ENCODE results near the gene CCDC86.

CCDC86 gene

DNA sequence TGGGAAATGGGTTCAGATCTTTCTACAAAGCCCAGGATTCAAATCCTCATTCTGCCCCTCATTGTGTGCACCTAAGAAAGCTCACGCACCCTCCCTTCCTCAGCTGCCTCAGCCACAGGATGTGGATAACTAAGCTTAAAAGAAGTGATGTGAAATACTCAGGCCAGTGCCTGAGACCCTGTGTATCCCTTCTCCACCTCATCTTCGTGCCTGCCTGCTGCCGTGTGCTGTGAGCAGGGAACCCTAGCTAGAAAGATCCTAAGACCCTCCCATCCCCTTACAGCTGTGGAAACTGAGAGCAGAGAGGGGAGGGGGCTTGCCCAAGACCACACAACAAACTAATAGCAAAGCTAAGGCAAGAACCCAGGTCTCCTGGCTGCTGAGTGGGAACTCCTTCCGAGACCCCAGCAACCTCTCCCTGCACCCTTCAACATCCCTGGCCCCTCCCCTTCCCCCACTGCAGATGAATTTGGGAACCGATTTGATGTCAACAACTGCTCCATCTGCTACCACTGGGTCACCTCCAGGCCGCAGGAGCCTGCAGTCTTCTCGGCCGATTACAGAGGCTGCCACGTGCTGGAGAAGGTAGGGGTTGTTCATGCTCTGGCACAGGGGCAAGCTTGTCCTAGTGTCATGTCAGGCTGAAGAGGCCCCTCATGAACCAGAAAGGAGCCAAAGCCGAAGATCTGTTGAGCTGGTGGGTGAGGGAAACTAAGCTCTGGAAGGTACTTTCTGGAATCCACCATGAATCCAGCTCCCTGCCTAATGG lies 27.0 kb downstream of the CCDC86 start:
- DNase-seq (ENCODE audit: low spot score) = no peak

DNA sequence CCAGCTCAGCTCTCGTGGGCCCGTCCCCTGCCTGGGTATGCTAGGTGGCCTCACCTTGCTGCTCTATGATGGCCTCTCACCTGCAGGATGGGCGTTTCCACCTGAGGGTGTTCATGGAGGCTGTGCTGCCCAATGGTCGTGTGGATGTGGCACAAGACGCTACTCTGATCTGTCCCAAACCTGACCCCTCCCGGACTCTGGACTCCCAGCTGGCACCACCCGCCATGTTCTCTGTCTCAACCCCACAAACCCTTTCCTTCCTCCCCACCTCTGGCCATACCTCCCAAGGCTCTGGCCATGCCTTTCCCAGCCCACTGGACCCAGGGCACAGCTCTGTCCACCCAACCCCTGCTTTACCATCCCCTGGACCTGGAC lies 27.5 kb downstream of the CCDC86 start:
- DNase-seq (ENCODE audit: low spot score) = no peak

DNA sequence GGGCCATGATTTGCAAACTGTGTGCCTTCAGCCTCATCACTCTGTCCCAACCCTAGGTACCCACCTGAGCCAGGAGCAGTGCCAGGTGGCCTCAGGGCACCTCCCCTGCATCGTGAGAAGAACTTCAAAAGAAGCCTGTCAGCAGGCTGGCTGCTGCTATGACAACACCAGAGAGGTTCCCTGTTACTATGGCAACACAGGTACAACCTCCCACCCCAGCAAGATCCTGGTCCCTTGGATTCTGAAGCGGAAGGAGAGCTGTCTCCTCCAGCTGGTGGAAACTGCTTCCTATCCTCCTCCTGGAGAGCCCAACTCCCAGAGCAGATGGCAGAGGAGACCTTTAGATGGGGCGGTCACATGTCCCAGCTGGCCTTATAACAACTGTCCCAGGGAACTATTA lies 28.4 kb downstream of the CCDC86 start:
- DNase-seq (ENCODE audit: low spot score) = no peak

DNA sequence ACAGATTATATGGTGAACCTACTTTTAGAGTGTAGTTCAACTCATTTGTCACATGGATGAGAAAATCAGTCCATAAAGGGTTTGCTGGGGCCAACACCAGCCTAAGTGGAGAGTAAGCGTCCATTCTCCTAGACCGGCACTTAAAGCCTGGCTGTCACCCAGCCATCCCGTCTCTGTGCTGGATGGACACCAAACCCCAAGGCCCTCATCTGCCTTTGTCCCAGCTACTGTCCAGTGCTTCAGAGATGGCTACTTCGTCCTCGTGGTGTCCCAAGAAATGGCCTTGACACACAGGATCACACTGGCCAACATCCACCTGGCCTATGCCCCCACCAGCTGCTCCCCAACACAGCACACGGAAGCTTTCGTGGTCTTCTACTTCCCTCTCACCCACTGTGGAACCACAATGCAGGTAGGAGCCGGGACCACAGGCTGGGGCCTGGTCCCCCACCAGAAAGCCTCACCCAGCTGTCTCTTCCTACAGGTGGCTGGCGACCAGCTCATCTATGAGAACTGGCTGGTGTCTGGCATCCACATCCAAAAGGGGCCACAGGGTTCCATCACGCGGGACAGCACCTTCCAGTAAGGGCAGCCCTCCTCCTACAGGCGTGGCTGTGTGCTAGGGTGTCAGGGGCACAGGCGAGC lies 28.9 kb downstream of the CCDC86 start:
- no peak for DNase-seq (ENCODE audit: low spot score)

DNA sequence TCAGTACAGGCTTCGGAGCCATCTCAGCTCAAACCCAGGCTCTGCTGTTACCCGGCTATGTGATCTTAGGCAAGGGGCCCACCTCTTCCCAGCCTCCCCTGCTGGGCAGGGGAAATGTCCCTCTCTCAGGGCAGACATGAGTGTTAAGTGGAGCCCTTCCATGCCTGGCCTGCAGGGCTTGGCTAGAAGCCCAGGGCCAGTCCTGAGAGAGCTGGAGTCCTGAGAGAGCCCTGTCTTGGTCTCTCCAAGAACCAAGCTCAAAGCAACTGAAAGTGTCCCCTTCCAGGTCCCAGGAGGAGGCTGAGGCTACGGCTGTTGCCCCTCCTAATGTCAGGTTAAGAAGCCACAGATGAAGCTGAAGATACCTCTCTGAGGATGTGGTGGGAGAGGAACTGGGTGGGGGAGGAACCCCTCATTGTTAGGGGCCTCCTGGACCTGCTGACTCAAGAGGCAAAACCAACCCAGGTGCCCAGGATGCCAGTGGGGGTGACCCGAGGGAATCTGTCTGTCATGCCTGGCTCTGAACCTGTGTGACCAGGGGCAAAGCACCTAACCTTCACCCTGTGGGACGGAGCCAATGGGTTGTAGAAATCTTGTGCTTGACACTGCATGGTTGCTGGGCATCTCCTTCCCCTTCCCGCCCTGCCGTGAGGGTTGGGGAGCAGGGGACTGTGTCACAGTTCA lies 29.6 kb downstream of the CCDC86 start:
- DNase-seq (ENCODE audit: low spot score) = no peak

DNA sequence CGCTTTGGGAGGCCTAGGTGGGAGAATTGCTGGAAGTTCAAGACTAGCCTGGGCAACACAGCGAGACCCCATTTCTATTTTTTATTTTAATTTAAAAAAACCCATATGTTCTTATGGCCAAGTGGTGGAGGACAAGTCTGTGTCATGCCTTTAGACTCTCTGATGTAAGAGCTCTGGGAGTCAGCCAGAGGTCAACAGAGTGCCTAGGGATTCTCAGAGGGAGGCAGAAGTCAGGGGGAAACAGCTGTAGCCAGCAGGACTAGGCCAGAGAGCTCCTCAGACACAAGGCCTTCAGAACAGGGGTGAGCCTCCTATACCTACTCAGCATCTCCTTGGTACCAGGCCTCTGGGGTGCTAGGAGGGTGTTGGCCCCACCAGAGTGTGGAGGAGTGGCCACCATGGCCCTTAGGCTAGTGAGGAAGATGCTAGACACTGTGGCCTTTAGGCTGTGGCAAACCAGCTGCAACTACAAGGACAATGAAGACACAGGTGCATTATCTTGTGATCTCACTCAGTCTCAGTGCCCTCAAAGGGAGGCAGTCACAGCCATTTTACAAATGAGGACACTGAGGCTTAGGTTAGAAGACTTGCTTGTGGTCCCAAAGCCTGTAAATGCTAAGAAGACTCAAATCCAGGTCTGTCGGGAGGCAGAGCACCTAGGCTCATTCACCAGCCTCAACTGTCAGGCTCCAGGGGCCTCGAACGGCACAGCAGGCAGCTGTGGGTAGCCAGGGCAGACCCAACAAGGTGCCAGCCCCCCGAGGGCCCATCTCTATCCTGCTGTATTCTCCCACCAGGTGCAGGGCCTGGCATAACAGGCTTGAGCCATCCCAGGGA lies 30.4 kb downstream of the CCDC86 start:
- no peak for DNase-seq (ENCODE audit: low spot score)

DNA sequence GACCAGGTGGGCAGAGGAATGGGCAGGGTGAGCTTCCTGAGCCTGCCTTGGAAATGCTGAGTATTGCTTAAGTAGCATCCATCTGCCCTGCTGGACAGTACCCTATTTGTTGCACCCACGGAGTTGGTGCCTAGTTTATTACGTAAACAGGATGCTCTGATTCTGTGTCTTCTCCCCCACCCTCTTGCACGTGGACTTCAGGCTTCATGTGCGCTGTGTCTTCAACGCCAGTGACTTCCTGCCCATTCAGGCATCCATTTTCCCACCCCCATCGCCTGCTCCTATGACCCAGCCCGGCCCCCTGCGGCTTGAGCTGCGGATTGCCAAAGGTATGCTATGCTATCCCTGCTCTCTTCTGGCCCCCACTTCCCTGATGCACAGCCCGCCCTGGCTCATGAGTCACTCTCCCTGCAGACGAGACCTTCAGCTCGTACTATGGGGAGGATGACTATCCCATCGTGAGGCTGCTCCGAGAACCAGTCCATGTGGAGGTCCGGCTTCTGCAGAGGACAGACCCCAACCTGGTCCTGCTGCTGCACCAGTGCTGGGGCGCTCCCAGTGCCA lies 31.1 kb downstream of the CCDC86 start:
- DNase-seq (ENCODE audit: low spot score) = no peak

DNA sequence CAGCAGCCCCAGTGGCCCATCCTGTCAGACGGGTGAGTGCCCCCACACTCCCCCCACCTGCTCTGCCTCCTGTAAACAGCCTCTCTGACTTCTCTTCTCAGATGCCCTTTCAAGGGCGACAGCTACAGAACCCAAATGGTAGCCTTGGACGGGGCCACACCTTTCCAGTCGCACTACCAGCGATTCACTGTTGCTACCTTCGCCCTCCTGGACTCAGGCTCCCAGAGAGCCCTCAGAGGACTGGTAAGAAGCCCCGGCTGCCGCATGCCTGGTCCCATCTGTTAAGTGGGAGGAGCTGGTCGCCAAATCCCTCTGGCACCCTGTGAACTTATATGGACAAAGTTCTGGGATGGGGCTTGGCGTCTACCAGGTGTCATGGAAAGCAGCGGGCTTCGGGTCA lies 31.6 kb downstream of the CCDC86 start:
- no peak for DNase-seq (ENCODE audit: low spot score)

DNA sequence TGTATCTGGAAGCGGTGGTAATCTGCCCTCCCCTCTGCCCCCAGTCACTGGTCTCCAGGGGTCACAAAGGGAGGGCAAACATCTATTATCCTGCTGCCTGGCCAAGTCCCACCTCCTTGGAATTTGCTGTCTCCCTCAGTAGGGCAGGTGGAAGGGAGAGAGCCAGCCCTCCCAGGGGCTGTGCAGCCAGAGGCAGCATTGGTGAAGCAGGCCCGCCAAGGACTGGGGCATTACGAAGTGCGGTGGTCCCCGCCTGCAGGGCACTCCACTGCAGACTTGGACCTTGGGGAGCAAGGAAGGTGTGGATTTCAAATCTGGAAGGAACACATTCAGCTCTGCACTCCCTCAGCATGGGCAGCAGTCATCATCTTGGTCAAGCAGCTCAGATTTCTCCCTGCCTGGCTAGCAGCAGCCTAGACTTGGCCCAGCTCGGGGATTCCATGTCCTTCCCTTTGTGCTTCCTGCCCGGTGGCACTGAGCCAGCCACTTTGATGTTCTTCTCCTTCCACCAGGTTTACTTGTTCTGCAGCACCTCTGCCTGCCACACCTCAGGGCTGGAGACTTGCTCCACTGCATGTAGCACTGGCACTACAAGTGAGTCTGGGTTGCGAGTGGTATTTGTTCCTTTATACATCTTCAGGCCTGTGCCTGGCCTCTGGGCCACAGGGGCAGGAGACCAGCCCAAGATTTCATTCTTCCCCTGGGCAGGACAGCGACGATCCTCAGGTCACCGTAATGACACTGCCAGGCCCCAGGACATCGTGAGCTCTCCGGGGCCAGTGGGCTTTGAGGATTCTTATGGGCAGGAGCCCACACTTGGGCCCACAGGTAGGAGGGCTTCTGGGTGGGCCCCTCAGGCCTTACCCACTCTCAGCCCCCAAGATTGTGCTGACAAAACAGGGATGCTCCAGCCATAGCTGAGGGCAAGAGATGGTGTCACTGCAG lies 32.8 kb downstream of the CCDC86 start:
- DNase-seq (ENCODE audit: low spot score) = no peak

DNA sequence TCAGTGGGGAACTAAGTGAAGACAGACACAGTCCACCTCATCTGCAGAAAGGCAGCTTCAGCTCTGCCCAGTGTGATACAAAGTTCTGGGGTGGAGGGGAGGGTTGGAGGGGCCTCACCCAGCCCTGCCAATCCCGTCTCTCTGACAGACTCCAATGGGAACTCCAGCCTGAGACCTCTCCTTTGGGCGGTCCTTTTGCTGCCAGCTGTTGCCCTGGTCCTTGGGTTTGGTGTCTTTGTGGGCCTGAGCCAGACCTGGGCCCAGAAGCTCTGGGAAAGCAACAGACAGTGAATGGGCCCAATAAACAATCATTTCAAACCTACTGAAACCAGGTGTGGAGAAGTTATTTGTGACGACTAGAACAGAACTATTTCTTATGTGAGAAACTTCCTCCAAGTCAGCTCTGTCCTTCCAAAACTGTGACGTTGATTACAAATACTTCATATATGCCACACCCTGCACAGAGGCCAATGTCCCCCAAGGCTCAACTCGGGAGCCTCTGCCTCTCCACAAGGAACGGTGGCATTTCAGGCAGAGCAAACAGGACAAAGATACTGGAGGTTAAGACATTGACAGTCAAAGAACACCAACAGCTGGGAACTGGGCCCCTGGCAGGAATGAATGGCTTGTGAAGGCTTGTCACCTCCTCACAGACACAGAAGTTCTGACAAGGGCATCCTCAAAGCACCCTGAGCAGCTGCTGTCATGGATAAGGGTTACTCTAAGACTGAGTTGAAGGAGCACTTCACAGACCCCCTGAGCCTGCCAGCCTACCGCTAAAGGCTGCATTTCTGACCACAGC lies 33.7 kb downstream of the CCDC86 start:
- no peak for DNase-seq (ENCODE audit: low spot score)

DNA sequence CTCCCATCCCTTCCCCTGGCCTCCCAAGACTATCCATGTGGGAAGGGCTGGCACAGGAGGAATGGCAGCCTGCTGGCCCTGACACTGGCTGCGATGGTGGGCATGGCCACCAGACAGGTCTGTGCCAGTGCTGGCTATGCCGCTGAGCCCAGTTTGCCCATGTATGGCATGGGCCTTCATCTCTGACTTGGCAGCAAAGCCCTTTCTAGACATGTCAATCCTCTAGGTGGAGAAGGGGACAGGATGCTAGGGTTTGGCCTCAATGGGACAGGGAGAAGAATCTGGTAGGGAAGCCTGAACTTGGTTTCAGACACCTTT lies 34.2 kb downstream of the CCDC86 start:
- no peak for DNase-seq (ENCODE audit: low spot score)

DNA sequence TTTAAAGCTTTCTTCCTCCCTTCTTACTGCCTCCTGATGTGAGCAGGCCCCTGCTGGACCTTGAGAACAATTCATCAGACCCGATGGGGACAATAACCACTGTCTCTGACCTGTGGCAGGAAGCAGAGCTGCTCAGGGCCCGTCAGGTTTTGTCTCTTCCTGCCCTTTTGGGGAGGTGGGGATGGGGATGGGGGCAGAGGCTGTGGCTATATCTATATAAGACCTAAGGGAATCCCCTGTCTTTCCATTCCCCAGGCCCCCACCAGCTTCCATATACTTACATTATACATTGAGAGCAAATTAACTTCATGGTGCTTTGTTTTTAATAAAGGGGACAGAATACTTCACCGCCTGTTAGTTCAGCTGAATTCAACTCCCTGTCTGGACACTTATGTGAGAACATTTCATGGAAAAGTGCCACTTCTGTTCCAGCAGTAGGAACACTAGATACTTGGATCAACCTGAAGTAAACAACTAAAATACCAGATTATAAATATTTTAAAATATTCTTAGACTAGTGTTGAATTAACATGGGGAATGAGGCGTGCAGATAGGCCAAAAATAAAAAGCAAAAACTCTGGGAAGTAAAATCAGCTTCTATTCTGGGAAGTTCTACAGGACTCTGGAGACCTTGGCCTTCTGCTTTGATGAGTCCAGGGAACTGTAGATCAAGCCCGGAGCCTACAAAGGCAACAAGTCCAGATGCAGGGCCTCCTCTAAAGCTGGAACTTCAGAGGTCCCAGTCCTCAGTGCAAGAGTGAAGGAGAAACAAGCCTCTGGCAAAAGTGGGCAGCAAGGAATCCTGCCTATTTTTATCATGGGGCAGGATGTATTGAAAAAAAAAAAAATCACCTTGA lies 36.6 kb downstream of the CCDC86 start:
- DNase-seq (ENCODE audit: low spot score) = no peak

DNA sequence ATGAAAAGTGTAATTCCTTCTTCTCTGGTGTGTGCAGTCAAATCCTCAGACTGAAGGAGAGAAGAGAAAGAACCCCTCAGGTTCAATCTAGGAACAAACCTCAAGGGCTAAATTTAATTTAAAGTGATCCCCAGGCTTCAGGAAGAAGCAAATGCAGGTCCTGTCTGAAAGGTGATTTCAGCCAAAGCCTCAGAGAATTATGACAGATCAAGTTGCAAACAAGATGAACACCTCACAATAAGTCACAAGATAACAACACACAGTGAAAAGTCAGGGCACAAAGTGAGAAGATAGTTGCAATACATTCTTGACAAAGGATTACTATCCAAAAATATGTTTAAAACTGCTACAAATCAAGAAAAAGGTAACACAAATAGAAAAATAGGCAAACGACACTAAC lies 37.2 kb downstream of the CCDC86 start:
- no peak for DNase-seq (ENCODE audit: low spot score)

DNA sequence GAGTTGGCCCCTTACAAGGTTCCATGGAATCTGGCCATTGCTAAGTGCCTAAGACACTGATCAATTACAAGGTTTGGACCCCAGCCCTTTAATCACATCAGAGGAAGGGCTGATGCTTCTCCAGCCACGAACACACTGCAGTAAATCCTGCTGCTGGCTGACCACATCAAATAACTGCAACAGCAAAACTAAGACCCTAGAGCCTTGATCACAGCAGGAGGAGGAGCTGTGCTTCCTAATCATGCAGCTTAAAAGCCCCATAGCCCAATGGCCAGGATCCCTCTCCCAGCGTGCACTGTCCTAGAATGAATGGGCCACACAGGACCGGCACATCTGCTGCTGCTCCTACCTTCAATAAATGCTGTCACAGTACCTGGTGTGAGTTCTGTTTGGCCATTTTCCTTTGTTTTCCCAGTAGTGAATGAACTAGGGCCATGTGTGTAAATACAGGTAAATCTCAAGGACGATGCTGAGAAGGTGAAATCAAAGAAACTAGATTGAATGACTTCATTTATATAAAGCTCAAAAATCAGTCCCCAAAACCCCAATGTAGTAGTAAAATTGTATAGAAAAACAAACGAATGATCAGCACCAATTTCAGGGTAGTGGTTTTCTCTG lies 38.2 kb downstream of the CCDC86 start:
- no peak for DNase-seq (ENCODE audit: low spot score)

DNA sequence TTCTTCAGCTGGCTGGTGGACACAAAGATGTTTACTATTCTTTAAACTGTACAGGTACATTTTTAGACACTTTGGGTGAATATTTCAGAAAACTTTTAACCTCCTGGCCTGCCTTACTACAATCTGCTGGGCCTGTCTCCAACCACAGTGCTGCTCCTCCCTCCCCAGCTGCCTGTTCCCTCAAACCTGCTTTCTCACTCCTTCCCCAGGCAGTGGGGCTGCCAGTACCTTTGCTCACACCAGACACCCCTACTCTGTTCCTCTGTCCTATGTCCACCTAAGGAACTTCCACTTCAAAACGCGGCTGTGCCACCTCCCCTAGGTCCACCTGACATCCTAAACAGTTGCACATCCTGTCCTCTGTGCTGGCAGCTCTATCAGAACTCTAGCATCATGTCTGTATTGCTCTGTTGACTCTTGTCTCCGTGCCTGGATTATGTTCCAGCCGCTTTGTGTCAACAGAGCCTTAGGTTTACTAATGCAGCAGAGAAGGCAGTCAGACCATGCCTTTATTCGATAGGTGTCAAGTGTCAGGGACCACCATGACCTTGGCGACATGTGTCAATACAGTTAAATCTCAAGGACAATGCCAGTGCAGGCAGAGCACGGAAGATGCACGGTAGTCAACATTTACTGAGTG lies 38.9 kb downstream of the CCDC86 start:
- DNase-seq (ENCODE audit: low spot score) = no peak

DNA sequence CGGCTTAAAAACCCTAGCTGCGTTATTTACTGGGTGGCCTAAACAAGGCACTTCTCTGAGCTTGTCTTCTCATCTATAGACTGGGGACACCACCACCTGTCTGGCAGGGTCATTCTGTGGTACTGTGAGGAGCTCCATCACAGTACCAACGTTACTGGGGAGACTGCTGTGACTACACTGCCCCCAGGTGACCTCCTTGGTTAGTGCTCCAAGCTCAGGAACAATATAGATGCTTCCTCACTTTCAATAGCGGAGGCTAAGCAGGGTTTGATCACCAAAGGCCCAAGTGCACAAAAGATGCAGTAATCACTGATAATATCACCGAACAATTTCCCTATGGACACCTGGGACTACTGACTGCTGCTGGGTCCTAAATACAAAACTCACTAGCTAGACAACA lies 45.6 kb downstream of the CCDC86 start:
- peak; percentile 58 for DNase-seq (ENCODE audit: low spot score)

DNA sequence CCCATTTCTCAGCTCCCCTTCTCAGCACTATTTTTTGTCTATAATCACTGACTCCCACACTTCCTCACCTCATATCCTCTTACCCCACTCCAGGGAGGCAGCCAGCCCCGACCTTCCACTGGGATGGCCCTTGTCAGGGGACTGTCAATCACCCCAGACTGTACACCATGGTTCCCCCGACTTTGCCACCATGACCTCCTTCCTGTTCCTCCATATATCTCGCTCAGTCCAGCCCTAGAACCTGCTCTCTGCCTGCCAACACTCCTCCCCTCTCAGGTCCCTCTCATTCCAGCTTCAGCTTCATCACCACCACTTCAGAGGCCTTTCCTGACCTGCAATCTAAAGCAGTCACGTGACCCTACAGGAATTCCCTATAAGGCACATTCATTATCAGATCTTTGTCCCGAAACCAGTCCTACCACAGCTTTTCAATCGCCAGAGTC lies 48.0 kb downstream of the CCDC86 start:
- DNase-seq (ENCODE audit: low spot score) = no peak

DNA sequence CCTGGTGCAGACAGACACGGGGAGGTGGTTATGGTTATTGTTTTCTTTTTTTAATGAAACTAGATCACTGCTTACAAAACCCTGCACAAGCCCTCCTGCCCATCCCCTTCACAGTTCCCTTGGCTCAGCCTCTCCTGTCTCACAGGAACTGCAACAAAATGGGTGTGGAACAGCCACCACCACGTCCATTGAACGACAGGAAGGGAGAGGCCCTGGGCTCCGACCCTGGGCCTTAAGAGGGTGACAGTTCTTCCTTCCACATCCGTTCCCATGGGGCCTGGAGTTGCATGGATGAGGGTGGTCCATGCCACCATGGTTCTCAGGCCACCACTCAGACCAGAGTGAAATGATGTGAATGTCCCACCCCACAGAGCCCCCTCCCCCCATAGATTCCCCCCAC lies 48.8 kb downstream of the CCDC86 start:
- no peak for DNase-seq (ENCODE audit: low spot score)
